HEK293 (cell line): ENCODE results near the gene ITGA2.

Experiments
- CTCF ChIA-PET: fragments of 350-600 bp; formaldehyde crosslinking; extraction: SDS; loops from one replicate; lab custom pipeline; 2021; ENCODE audit warnings: antibody characterized with exemption; lab: Yijun Ruan, JAX
- POLR2A ChIA-PET: fragments of 300-600 bp; formaldehyde crosslinking; extraction: SDS; loops from one replicate; lab custom pipeline; 2020; ENCODE audit warnings: antibody characterized with exemption, inconsistent platforms; lab: Yijun Ruan, JAX
- H3K27ac ChIP-seq: fragments of 200-500 bp; sonication (Bioruptor generic); 2 replicates; pipeline ENCODE4 v1.5.1; 2014; ENCODE audit warnings: low read depth, low read length, control low read depth, inconsistent platforms; ENCODE audit errors: extremely low read depth
- H3K36me3 ChIP-seq, 2 experiments: fragments of 200-500 bp in 1 of 2; sonication (Bioruptor generic) in 1 of 2; 1 replicate in 1 of 2; 2 replicates in 1 of 2; pipeline ENCODE4 v1.5.1; 2014 to 2017; ENCODE audit warnings: inconsistent platforms in 2 of 2, low read length in 2 of 2; ENCODE audit not compliant: control insufficient read depth in 2 of 2, insufficient read depth in 1 of 2
- H3K4me1 ChIP-seq: fragments of 200-500 bp; sonication (Bioruptor generic); 2 replicates; pipeline ENCODE4 v1.5.1; 2014; ENCODE audit warnings: mild to moderate bottlenecking, low read length, inconsistent platforms; ENCODE audit not compliant: control insufficient read depth, insufficient read depth
- H3K4me3 ChIP-seq: 2 replicates; pipeline ENCODE4 v1.5.1; 2011; ENCODE audit warnings: low read depth, mild to moderate bottlenecking, control low read depth, low read length, moderate library complexity
- H3K9me3 ChIP-seq: fragments of 200-500 bp; sonication (Bioruptor generic); 2 replicates; pipeline ENCODE4 v1.5.1; 2014; ENCODE audit warnings: low read depth, low read length, inconsistent platforms; ENCODE audit not compliant: control insufficient read depth, insufficient read depth
- BCL11A ChIP-seq: fragments of 450-650 bp; formaldehyde crosslinking; IDR thresholded peaks from 2 replicates; pipeline ENCODE4 v1.5.1; 2016; ENCODE audit warnings: low read depth, missing biosample characterization, missing genetic modification characterization
- HIC1 ChIP-seq: fragments of 450-650 bp; formaldehyde crosslinking; IDR thresholded peaks from 2 replicates; pipeline ENCODE4 v1.5.1; 2016; ENCODE audit warnings: missing biosample characterization, missing genetic modification characterization
- INSM2 ChIP-seq: fragments of 450-650 bp; formaldehyde crosslinking; IDR thresholded peaks from 2 replicates; pipeline ENCODE4 v1.5.1; 2016; ENCODE audit warnings: missing biosample characterization, missing genetic modification characterization
- PBX3 ChIP-seq: sonication (generic); formaldehyde crosslinking; IDR thresholded peaks from 2 replicates; pipeline ENCODE4 v1.8.1; 2022; ENCODE audit warnings: mild to moderate bottlenecking, moderate library complexity, missing genetic modification reagents
- TSHZ1 ChIP-seq: fragments of 450-650 bp; formaldehyde crosslinking; IDR thresholded peaks from 2 replicates; pipeline ENCODE4 v1.5.1; 2016; ENCODE audit warnings: missing biosample characterization, missing genetic modification characterization, borderline replicate concordance
- ZBTB7A ChIP-seq: fragments of 450-650 bp; formaldehyde crosslinking; IDR thresholded peaks from 2 replicates; pipeline ENCODE4 v1.5.1; 2016; ENCODE audit warnings: low read depth, missing biosample characterization, missing genetic modification characterization
- ZFHX2 ChIP-seq: fragments of 450-650 bp; formaldehyde crosslinking; conservative IDR thresholded peaks from 2 replicates; pipeline ENCODE4 v1.5.1; 2016; ENCODE audit warnings: missing biosample characterization, missing genetic modification characterization
- ZFP3 ChIP-seq: fragments of 450-650 bp; formaldehyde crosslinking; IDR thresholded peaks from 2 replicates; pipeline ENCODE4 v1.5.1; 2016; ENCODE audit warnings: low read depth, missing biosample characterization, missing genetic modification characterization
- ZNF148 ChIP-seq: fragments of 450-650 bp; formaldehyde crosslinking; IDR thresholded peaks from 2 replicates; pipeline ENCODE4 v1.5.0; 2017; ENCODE audit warnings: missing biosample characterization, missing genetic modification characterization, borderline replicate concordance
- ZNF16 ChIP-seq: fragments of 450-650 bp; formaldehyde crosslinking; IDR thresholded peaks from 2 replicates; pipeline ENCODE4 v1.5.1; 2016; ENCODE audit warnings: low read depth, missing biosample characterization, missing genetic modification characterization
- ZNF169 ChIP-seq: fragments of 450-650 bp; formaldehyde crosslinking; IDR thresholded peaks from 2 replicates; pipeline ENCODE4 v1.5.1; 2016; ENCODE audit warnings: missing biosample characterization, missing genetic modification characterization
- ZNF2 ChIP-seq: fragments of 450-650 bp; formaldehyde crosslinking; IDR thresholded peaks from 2 replicates; pipeline ENCODE4 v1.5.1; 2016; ENCODE audit warnings: missing biosample characterization, missing genetic modification characterization
- ZNF239 ChIP-seq: fragments of 450-650 bp; formaldehyde crosslinking; IDR thresholded peaks from 2 replicates; pipeline ENCODE4 v1.5.1; 2016; ENCODE audit warnings: missing biosample characterization, missing genetic modification characterization
- ZNF324 ChIP-seq: fragments of 450-650 bp; formaldehyde crosslinking; IDR thresholded peaks from 2 replicates; pipeline ENCODE4 v1.5.1; 2016; ENCODE audit warnings: missing biosample characterization, missing genetic modification characterization
- ZNF473 ChIP-seq: fragments of 450-650 bp; formaldehyde crosslinking; IDR thresholded peaks from 2 replicates; pipeline ENCODE4 v1.5.1; 2017; ENCODE audit warnings: missing biosample characterization, missing genetic modification characterization
- ZNF571 ChIP-seq: fragments of 450-650 bp; formaldehyde crosslinking; IDR thresholded peaks from 2 replicates; pipeline ENCODE4 v1.5.0; 2017; ENCODE audit warnings: missing biosample characterization, missing genetic modification characterization
- ZNF585B ChIP-seq: fragments of 450-650 bp; formaldehyde crosslinking; IDR thresholded peaks from 2 replicates; pipeline ENCODE4 v1.5.1; 2016; ENCODE audit warnings: missing biosample characterization, missing genetic modification characterization
- ZNF701 ChIP-seq: fragments of 450-650 bp; formaldehyde crosslinking; IDR thresholded peaks from 2 replicates; pipeline ENCODE4 v1.5.1; 2016; ENCODE audit warnings: missing biosample characterization, missing genetic modification characterization

The ITGA2 gene

GRCh38 chr5:53008751-53009150 is 19.6 kb downstream of the ITGA2 start (continued):
- TF ChIP-seq INSM2 (tag by site-specific recombination) = peak; percentile 78; the same call in 1 of the 2 replicates
- TF ChIP-seq, all 188 proteins: peak for 26

- Histone ChIP-seq H3K4me3 (no peak overlapping the region), H3K9me3 (no peaks in the 10 kb centered on the region), H3K36me3 (no peaks in the 10 kb centered on the region), H3K4me1 (peaks cover 17% of the 10 kb centered on the region)
- POLR2A ChIA-PET = interaction anchor here (1.4 kb wide), 1 partner anchor 20 kb away, joined by 3 read pairs; the partner anchor contains the start of gene ITGA2
- CTCF ChIA-PET = interaction anchor here (0.7 kb wide), 1 partner anchor 17 kb away, joined by 3 read pairs; no protein-coding TSS in a partner anchor
- no peak for TF ChIP-seq ZNF571
- TF ChIP-seq, all 188 proteins: peak for 0
- no peak overlapping the region for H3K27ac ChIP-seq
Observed at GRCh38 chr5:53009816-53010215, 20.7 kb downstream of the ITGA2 start.

GRCh38 chr5:53010814-53011213 is 21.7 kb downstream of the ITGA2 start:
- POLR2A ChIA-PET = no interaction called here
- H3K27ac ChIP-seq = no peak overlapping the region
- CTCF ChIA-PET = no interaction called here
- H3K9me3 ChIP-seq = no peaks in the 10 kb centered on the region
- H3K4me3 ChIP-seq = no peak overlapping the region
- H3K36me3 ChIP-seq = no peaks in the 10 kb centered on the region
- TF ChIP-seq BCL11A (tag by site-specific recombination) = no peak
- no peak for TF ChIP-seq ZFHX2 (tag by site-specific recombination)
- peaks cover 17% of the 10 kb centered on the region for H3K4me1 ChIP-seq

- Histone ChIP-seq H3K27ac (no peak overlapping the region), H3K9me3 (no peaks in the 10 kb centered on the region), H3K36me3 (no peaks in the 10 kb centered on the region), H3K4me3 (no peak overlapping the region), H3K4me1 (peaks cover 17% of the 10 kb centered on the region)
- CTCF ChIA-PET = no interaction called here
- POLR2A ChIA-PET = no interaction called here
- TF ChIP-seq ZNF585B (tag by site-specific recombination) (no peak), ZBTB7A (tag by site-specific recombination) (no peak), ZNF473 (tag by site-specific recombination) (no peak), ZNF239 (no peak), PBX3 (no peak), ZFP3 (tag by site-specific recombination) (no peak), ZNF701 (tag by site-specific recombination) (no peak), TSHZ1 (tag by site-specific recombination) (no peak), ZNF16 (no peak), ZNF148 (no peak), HIC1 (no peak), ZNF2 (tag by site-specific recombination) (no peak), ZNF324 (tag by site-specific recombination) (no peak), ZNF169 (tag by site-specific recombination) (no peak)
Observed at GRCh38 chr5:53011233-53011632, 22.1 kb downstream of the ITGA2 start.
